GM23338 (cell line): ENCODE data around the gene FLNB. TPM values are rescaled to one million over a fixed set of nuclear protein-coding genes. Genes with fewer than 3 reads are reported as not detected.

Experiments
- ATAC-seq: fragments of 200-7000 bp; cut with Tn5 transposase; 3 replicates; pipeline ENCODE4 v1.9.1; 2020
- DNase-seq: peaks from one replicate; pipeline ENCODE4 v3.0.0-alpha.2; 2015; ENCODE audit warnings: low spot score
- H2AFZ ChIP-seq: fragments of 200-600 bp; sonication (generic); 2 replicates; pipeline ENCODE4 v1.8.0; 2016; ENCODE audit warnings: antibody characterized with exemption, mild to moderate bottlenecking, moderate library complexity
- H3F3A ChIP-seq: fragments of 200-600 bp; sonication (generic); replicated peaks from 2 replicates; pipeline ENCODE4 v1.8.0; 2017; ENCODE audit warnings: antibody characterized with exemption, mixed run types, low read depth
- H3K27ac ChIP-seq: fragments of 200-600 bp; sonication (generic); 2 replicates; pipeline ENCODE4 v1.6.1; 2016; ENCODE audit warnings: low read depth
- H3K27me3 ChIP-seq: fragments of 200-600 bp; sonication (generic); 2 replicates; pipeline ENCODE4 v1.8.0; 2016; ENCODE audit warnings: mild to moderate bottlenecking, mixed run types, moderate library complexity; ENCODE audit not compliant: insufficient read depth
- H3K36me3 ChIP-seq: fragments of 200-600 bp; sonication (generic); 2 replicates; pipeline ENCODE4 v1.8.0; 2016; ENCODE audit warnings: mild to moderate bottlenecking; ENCODE audit not compliant: insufficient read depth
- H3K4me1 ChIP-seq: fragments of 200-600 bp; sonication (generic); 2 replicates; pipeline ENCODE4 v1.8.0; 2016; ENCODE audit warnings: mild to moderate bottlenecking, moderate library complexity; ENCODE audit not compliant: insufficient read depth
- H3K4me2 ChIP-seq: fragments of 200-600 bp; sonication (generic); 2 replicates; pipeline ENCODE4 v1.7.1; 2017; ENCODE audit warnings: mixed run types
- H3K4me3 ChIP-seq: fragments of 200-600 bp; sonication (generic); 2 replicates; pipeline ENCODE4 v1.6.1; 2016; ENCODE audit warnings: mixed run types
- H3K79me2 ChIP-seq: fragments of 200-600 bp; sonication (generic); replicated peaks from 2 replicates; pipeline ENCODE4 v1.8.0; 2017; ENCODE audit warnings: mild to moderate bottlenecking; ENCODE audit not compliant: insufficient read depth
- H3K9me2 ChIP-seq: fragments of 200-600 bp; sonication (generic); 2 replicates; pipeline ENCODE4 v1.8.0; 2017; ENCODE audit not compliant: insufficient read depth
- H4K20me1 ChIP-seq: fragments of 200-600 bp; sonication (generic); replicated peaks from 2 replicates; pipeline ENCODE4 v1.8.0; 2017; ENCODE audit warnings: mild to moderate bottlenecking; ENCODE audit not compliant: insufficient read depth
- H3K27ac Mint-ChIP-seq: 2 replicates; pipeline ENCODE4 v1.8.0; 2020; ENCODE audit warnings: inconsistent platforms, mild to moderate bottlenecking, moderate library complexity, mixed read lengths
- H3K27me3 Mint-ChIP-seq: 3 replicates; pipeline ENCODE4 v1.8.0; 2022; ENCODE audit warnings: low read depth, mild to moderate bottlenecking, moderate library complexity, mixed read lengths, inconsistent platforms; ENCODE audit not compliant: insufficient read depth, poor library complexity
- H3K36me3 Mint-ChIP-seq: 3 replicates; pipeline ENCODE4 v1.8.0; 2021; ENCODE audit warnings: low read depth, mild to moderate bottlenecking, inconsistent platforms, moderate library complexity, mixed read lengths
- H3K4me1 Mint-ChIP-seq: 3 replicates; pipeline ENCODE4 v1.8.0; 2020; ENCODE audit warnings: mild to moderate bottlenecking, inconsistent platforms, mixed read lengths
- H3K4me3 Mint-ChIP-seq: 3 replicates; pipeline ENCODE4 v1.8.0; 2021; ENCODE audit warnings: moderate library complexity, mild to moderate bottlenecking, inconsistent platforms, mixed read lengths
- H3K9me3 Mint-ChIP-seq: 3 replicates; pipeline ENCODE4 v1.8.0; 2020; ENCODE audit warnings: moderate library complexity, mild to moderate bottlenecking, inconsistent platforms, mixed read lengths
- CREB1 ChIP-seq: fragments of 250-450 bp; sonication (Bioruptor Pico); IDR thresholded peaks from 2 replicates; pipeline ENCODE4 v1.5.0; 2020; ENCODE audit warnings: low read depth, mild to moderate bottlenecking, moderate library complexity
- EZH2 ChIP-seq: fragments of 200-600 bp; sonication (generic); IDR thresholded peaks from one replicate; pipeline ENCODE4 v1.8.0; 2017; ENCODE audit warnings: antibody characterized with exemption, mild to moderate bottlenecking, low read depth; ENCODE audit not compliant: unreplicated experiment
- JUNB ChIP-seq: IDR thresholded peaks from one replicate; pipeline ENCODE4 v1.6.1; 2016; ENCODE audit warnings: antibody characterized with exemption; ENCODE audit not compliant: unreplicated experiment
- NANOG ChIP-seq: IDR thresholded peaks from 2 replicates; pipeline ENCODE4 v1.6.1; 2016; ENCODE audit warnings: antibody characterized with exemption, borderline replicate concordance
- POLR2AphosphoS5 ChIP-seq: IDR thresholded peaks from 2 replicates; pipeline ENCODE4 v1.6.1; 2016; ENCODE audit warnings: antibody characterized with exemption, low read depth
- STAT1 ChIP-seq: IDR thresholded peaks from one replicate; pipeline ENCODE4 v1.6.1; 2016; ENCODE audit warnings: antibody characterized with exemption; ENCODE audit not compliant: unreplicated experiment
- ZNF114 ChIP-seq: fragments of 250-450 bp; sonication (Bioruptor Pico); IDR thresholded peaks from 2 replicates; pipeline ENCODE4 v1.5.0; 2020; ENCODE audit warnings: mild to moderate bottlenecking, moderate library complexity
- ZNF331 ChIP-seq: fragments of 250-450 bp; sonication (Bioruptor Pico); IDR thresholded peaks from 2 replicates; pipeline ENCODE4 v1.5.0; 2020; ENCODE audit warnings: low read depth, mild to moderate bottlenecking, moderate library complexity
- polyA plus RNA-seq: library from polyadenylated mRNA; unstranded; fragments of >200 nt; fragmentation: Nextera tagmentation; extraction: Ambion mirVana; gene quantifications from 2 replicates; pipeline ENCODE4 v1.2.1, GENCODE V29; 2016
- total RNA-seq: library from RNA; depleted of rRNA; stranded (reverse); fragments of >200 nt; shearing (Covaris generic); gene quantifications from 2 replicates; pipeline ENCODE4 v1.2.3, GENCODE V29; 2014
- TF ChIP-seq, protein P1 (sequence below), 2 experiments: fragments of 200-600 bp in 1 of 2; sonication (generic) in 1 of 2; conservative IDR thresholded peaks; 2 replicates each; pipeline versions ENCODE4 v1.5.1 to v1.6.1; 2016 to 2017; ENCODE audit warnings: antibody characterized with exemption in 2 of 2, low read depth in 2 of 2, mild to moderate bottlenecking in 2 of 2, moderate library complexity in 1 of 2
- TF ChIP-seq, protein P2 (sequence below): IDR thresholded peaks from one replicate; pipeline ENCODE4 v1.6.1; 2018; ENCODE audit warnings: antibody characterized with exemption; ENCODE audit not compliant: unreplicated experiment

FLNB gene
- total and polyA plus RNA-seq, 2 experiments from 2014 or later: 39.7 to 179 TPM

DNA sequence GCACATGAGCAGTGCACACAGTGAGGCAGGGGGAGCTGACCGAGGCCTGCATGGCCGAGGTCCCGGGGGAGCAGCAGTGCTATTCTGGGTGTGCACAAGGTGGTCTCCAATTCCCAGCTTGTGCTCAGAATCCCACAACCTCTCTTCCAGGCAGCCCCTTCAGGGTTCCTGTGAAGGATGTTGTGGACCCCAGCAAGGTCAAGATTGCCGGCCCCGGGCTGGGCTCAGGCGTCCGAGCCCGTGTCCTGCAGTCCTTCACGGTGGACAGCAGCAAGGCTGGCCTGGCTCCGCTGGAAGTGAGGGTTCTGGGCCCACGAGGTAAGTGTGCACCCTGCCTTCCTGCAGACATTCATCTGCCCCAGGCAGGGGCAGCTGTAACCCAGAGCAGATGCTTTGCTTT is 122.4 kb downstream of the FLNB start:
- Mint-ChIP-seq H3K27ac (no peak overlapping the region; the same call in 1 of the 2 replicates), H3K4me1 (no peaks in the 10 kb centered on the region), H3K4me3 (no peak overlapping the region), H3K36me3 (peaks cover 64% of the 10 kb centered on the region), H3K9me3 (no peaks in the 10 kb centered on the region), H3K27me3 (peaks cover 2% of the 10 kb centered on the region)
- no peaks in the 10 kb centered on the region for H3K4me1 ChIP-seq
- peaks cover 37% of the 10 kb centered on the region for H3K36me3 ChIP-seq
- H3K4me2 ChIP-seq: no peak overlapping the region
- H4K20me1 ChIP-seq: peaks cover 4% of the 10 kb centered on the region; the same call in 1 of the 2 replicates
- DNase-seq: no peak
- H3K79me2 ChIP-seq: no peaks in the 10 kb centered on the region; the same call in 1 of the 2 replicates
- H3K27me3 ChIP-seq: no peaks in the 10 kb centered on the region
- no peaks in the 10 kb centered on the region for H3K9me2 ChIP-seq
- no peak overlapping the region for H3K4me3 ChIP-seq
- H2AFZ ChIP-seq: no peak overlapping the region
- H3K27ac ChIP-seq: no peak overlapping the region
- TF ChIP-seq ZNF331 (CRISPR knock-in tag): no peak
- no peak for ATAC-seq
- no peaks in the 10 kb centered on the region for H3F3A ChIP-seq

DNA sequence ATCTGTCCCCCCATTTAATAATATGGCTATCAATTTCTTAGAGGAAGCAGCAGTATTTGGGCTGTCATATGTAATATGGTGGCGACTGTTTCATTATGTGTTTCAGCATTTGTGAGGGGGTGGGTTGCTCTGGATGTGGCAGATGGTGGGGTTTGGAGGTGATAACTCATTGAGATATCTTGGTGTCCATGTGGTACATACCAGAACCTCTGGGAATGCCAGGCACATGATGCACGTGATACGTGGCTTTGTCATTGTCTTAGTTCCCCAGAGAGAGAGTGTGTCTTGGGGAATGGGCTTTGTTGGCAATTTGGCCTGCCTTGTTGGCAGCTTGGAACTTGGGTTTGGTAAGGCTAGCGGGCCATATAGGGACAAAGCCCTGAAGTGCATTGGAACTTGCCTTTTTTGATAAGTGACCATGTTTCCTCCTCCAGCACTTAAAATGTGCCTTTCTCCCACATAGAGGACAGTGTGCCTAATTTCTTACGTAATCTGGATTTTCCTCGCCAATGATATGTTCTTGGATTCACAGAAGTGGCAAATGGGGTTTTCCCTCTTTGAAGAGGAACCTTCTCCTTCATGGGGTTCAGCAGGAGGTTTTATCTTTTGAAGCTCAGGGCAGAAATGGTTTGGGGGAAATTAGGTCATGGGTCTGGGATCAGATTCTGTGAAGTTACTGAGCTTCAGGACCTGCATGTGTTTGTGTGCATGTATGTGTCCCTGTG is 123.0 kb downstream of the FLNB start:
- Histone ChIP-seq H3K4me3 (no peak overlapping the region), H3K4me2 (no peak overlapping the region), H4K20me1 (peaks cover 3% of the 10 kb centered on the region; the same call in 1 of the 2 replicates), H3K27ac (no peak overlapping the region), H3K27me3 (no peaks in the 10 kb centered on the region), H3K4me1 (no peaks in the 10 kb centered on the region), H3K36me3 (peaks cover 35% of the 10 kb centered on the region), H2AFZ (no peak overlapping the region), H3K9me2 (no peaks in the 10 kb centered on the region), H3F3A (no peaks in the 10 kb centered on the region), H3K79me2 (no peaks in the 10 kb centered on the region; the same call in 1 of the 2 replicates)
- H3K9me3 Mint-ChIP-seq: no peaks in the 10 kb centered on the region
- peaks cover 2% of the 10 kb centered on the region for H3K27me3 Mint-ChIP-seq
- ATAC-seq (no peak), DNase-seq (no peak)
- H3K4me1 Mint-ChIP-seq: no peaks in the 10 kb centered on the region
- H3K4me3 Mint-ChIP-seq: no peak overlapping the region
- H3K36me3 Mint-ChIP-seq: peaks cover 64% of the 10 kb centered on the region
- no peak overlapping the region for H3K27ac Mint-ChIP-seq
- no peak for TF ChIP-seq POLR2AphosphoS5
- no peak for TF ChIP-seq ZNF331 (CRISPR knock-in tag)
- TF ChIP-seq JUNB: no peak
- TF ChIP-seq, protein P1, sequence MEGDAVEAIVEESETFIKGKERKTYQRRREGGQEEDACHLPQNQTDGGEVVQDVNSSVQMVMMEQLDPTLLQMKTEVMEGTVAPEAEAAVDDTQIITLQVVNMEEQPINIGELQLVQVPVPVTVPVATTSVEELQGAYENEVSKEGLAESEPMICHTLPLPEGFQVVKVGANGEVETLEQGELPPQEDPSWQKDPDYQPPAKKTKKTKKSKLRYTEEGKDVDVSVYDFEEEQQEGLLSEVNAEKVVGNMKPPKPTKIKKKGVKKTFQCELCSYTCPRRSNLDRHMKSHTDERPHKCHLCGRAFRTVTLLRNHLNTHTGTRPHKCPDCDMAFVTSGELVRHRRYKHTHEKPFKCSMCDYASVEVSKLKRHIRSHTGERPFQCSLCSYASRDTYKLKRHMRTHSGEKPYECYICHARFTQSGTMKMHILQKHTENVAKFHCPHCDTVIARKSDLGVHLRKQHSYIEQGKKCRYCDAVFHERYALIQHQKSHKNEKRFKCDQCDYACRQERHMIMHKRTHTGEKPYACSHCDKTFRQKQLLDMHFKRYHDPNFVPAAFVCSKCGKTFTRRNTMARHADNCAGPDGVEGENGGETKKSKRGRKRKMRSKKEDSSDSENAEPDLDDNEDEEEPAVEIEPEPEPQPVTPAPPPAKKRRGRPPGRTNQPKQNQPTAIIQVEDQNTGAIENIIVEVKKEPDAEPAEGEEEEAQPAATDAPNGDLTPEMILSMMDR (conservative IDR thresholded peaks at IDR 0.05; ENCODE audit: low read depth in 2 of 2): no peak
- TF ChIP-seq, protein P2, sequence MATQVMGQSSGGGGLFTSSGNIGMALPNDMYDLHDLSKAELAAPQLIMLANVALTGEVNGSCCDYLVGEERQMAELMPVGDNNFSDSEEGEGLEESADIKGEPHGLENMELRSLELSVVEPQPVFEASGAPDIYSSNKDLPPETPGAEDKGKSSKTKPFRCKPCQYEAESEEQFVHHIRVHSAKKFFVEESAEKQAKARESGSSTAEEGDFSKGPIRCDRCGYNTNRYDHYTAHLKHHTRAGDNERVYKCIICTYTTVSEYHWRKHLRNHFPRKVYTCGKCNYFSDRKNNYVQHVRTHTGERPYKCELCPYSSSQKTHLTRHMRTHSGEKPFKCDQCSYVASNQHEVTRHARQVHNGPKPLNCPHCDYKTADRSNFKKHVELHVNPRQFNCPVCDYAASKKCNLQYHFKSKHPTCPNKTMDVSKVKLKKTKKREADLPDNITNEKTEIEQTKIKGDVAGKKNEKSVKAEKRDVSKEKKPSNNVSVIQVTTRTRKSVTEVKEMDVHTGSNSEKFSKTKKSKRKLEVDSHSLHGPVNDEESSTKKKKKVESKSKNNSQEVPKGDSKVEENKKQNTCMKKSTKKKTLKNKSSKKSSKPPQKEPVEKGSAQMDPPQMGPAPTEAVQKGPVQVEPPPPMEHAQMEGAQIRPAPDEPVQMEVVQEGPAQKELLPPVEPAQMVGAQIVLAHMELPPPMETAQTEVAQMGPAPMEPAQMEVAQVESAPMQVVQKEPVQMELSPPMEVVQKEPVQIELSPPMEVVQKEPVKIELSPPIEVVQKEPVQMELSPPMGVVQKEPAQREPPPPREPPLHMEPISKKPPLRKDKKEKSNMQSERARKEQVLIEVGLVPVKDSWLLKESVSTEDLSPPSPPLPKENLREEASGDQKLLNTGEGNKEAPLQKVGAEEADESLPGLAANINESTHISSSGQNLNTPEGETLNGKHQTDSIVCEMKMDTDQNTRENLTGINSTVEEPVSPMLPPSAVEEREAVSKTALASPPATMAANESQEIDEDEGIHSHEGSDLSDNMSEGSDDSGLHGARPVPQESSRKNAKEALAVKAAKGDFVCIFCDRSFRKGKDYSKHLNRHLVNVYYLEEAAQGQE: no peak
- no peak for TF ChIP-seq CREB1 (CRISPR knock-in tag)
- TF ChIP-seq EZH2: no peak
- TF ChIP-seq ZNF114: no peak
- TF ChIP-seq NANOG: no peak
- TF ChIP-seq STAT1: no peak
